CD4-positive, CD25-positive, alpha-beta regulatory T cell (primary cell): ENCODE measurements around the gene PDIA6. TPM values are rescaled to one million over a fixed set of nuclear protein-coding genes. Genes with fewer than 3 reads are reported as not detected.

Experiments used
- ATAC-seq, 2 donors: fragments of 150-1000 bp; cut with Tn5 transposase; one replicate each; pipeline ENCODE4 v1.10.0; 2021; ENCODE audit warnings: low read depth in 2 of 2, moderate number of reproducible peaks in 2 of 2, moderate library complexity in 1 of 2
- DNase-seq, 3 donors: peaks; one replicate each; pipeline versions ENCODE4 v3.0.0 to v3.0.0-alpha.2; 2012 to 2022; ENCODE audit warnings: mixed read lengths in 1 of 3
- H3K27ac ChIP-seq: one replicate; pipeline ENCODE4 v1.7.0; 2013; ENCODE audit warnings: mild to moderate bottlenecking, low read length; ENCODE audit not compliant: insufficient read depth, poor library complexity, severe bottlenecking
- H3K27me3 ChIP-seq: one replicate; pipeline ENCODE4 v1.7.0; 2013; ENCODE audit warnings: low read length; ENCODE audit not compliant: control insufficient read depth, insufficient read depth
- H3K36me3 ChIP-seq: one replicate; pipeline ENCODE4 v1.7.0; 2013; ENCODE audit warnings: mild to moderate bottlenecking, low read length, moderate library complexity; ENCODE audit not compliant: control insufficient read depth, insufficient read depth
- H3K4me1 ChIP-seq: 2 replicates; pipeline ENCODE4 v1.7.0; 2013; ENCODE audit warnings: mild to moderate bottlenecking, low read length; ENCODE audit not compliant: insufficient read depth, control insufficient read depth, poor library complexity, severe bottlenecking
- H3K4me3 ChIP-seq: one replicate; pipeline ENCODE4 v1.7.0; 2013; ENCODE audit warnings: low read depth, mild to moderate bottlenecking, low read length, moderate library complexity
- H3K9me3 ChIP-seq, 2 experiments: 1 replicate in 1 of 2; 2 replicates in 1 of 2; pipeline ENCODE4 v1.7.0; 2013; ENCODE audit warnings: low read length in 2 of 2, mild to moderate bottlenecking in 1 of 2, moderate library complexity in 1 of 2; ENCODE audit not compliant: control insufficient read depth in 2 of 2
- H3K27ac Mint-ChIP-seq, 3 donors: one replicate each; pipeline ENCODE4 v1.8.0; 2020 to 2022; ENCODE audit warnings: mild to moderate bottlenecking in 3 of 3, mixed read lengths in 3 of 3, moderate library complexity in 2 of 3
- H3K27me3 Mint-ChIP-seq: one replicate; pipeline ENCODE4 v1.8.0; 2022; ENCODE audit warnings: mild to moderate bottlenecking, mixed read lengths
- H3K36me3 Mint-ChIP-seq: one replicate; pipeline ENCODE4 v1.8.0; 2020; ENCODE audit warnings: mixed read lengths
- H3K4me1 Mint-ChIP-seq, 4 donors: one replicate each; pipeline ENCODE4 v1.8.0; 2020 to 2022; ENCODE audit warnings: mixed read lengths in 4 of 4, mild to moderate bottlenecking in 1 of 4
- H3K4me3 Mint-ChIP-seq, 4 donors: one replicate each; pipeline ENCODE4 v1.8.0; 2020 to 2022; ENCODE audit warnings: mild to moderate bottlenecking in 4 of 4, mixed read lengths in 4 of 4, moderate library complexity in 3 of 4
- H3K9me3 Mint-ChIP-seq, 7 donors: one replicate each; pipeline ENCODE4 v1.8.0; 2020 to 2022; ENCODE audit warnings: mixed read lengths in 7 of 7, mild to moderate bottlenecking in 3 of 7, moderate library complexity in 2 of 7
- polyA plus RNA-seq, 4 donors: library from polyadenylated mRNA; unstranded; fragments of 300-500 nt; fragmentation: Illumina TruSeq; gene quantifications; one replicate each; pipeline ENCODE4 v1.2.3, GENCODE V29; 2021
- total RNA-seq: library from RNA; stranded (reverse); gene quantifications from one replicate; pipeline ENCODE4 v1.2.3, GENCODE V29; 2022

Gene PDIA6, protein sequence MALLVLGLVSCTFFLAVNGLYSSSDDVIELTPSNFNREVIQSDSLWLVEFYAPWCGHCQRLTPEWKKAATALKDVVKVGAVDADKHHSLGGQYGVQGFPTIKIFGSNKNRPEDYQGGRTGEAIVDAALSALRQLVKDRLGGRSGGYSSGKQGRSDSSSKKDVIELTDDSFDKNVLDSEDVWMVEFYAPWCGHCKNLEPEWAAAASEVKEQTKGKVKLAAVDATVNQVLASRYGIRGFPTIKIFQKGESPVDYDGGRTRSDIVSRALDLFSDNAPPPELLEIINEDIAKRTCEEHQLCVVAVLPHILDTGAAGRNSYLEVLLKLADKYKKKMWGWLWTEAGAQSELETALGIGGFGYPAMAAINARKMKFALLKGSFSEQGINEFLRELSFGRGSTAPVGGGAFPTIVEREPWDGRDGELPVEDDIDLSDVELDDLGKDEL
- 48.0 TPM for total RNA-seq
- polyA plus RNA-seq, result 100 to 1,000 TPM; 115 to 186 (median 136) TPM

GRCh38 chr2:10812362-10813162 is at the start of gene PDIA6:
TSS of gene PDIA6 (minus strand) at chr2:10812785. CDS start at chr2:10812696, 89 bp downstream.
- H3K4me3 Mint-ChIP-seq, result peak within 1 kb of the TSS; percentile 92 to 98 (median 94)

DNA sequence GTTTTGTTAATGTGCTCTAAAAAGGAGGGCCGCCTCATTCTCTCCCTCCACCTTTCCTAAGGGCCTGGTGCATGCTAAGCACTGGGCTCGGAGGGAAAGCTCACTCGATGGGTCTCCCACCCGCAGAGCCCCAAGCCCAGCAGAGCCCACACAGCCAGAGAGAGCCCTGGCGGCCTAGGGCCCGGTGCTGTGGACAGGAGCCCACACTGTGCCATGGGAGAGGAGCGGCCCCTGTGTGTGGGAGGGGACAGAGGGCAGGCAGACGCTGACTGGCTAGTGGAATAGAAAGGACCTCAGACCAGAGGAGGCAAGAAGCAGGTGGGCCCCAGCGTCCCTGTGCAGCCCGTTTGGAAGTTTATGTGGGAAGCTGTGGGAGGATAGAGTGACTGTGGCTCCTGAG is 49.7 kb upstream of the PDIA6 start:
- no peaks in the 10 kb centered on the region for H3K9me3 ChIP-seq
- ATAC-seq (no peak), DNase-seq (no peak)
- H3K27ac ChIP-seq, result no peak overlapping the region
- H3K27me3 ChIP-seq, result peaks cover 8% of the 10 kb centered on the region
- peaks cover 0 to 36% (median 19%) of the 10 kb centered on the region in 4 donors for H3K4me1 Mint-ChIP-seq
- no peaks in the 10 kb centered on the region for H3K36me3 ChIP-seq
- H3K36me3 Mint-ChIP-seq, result no peaks in the 10 kb centered on the region
- peaks cover 22% of the 10 kb centered on the region for H3K27me3 Mint-ChIP-seq
- no peak overlapping the region for H3K27ac Mint-ChIP-seq
- H3K4me3 ChIP-seq, result no peak overlapping the region
- H3K4me1 ChIP-seq, result peaks cover 12% of the 10 kb centered on the region
- no peaks in the 10 kb centered on the region for H3K9me3 Mint-ChIP-seq
- no peak overlapping the region for H3K4me3 Mint-ChIP-seq

More at GRCh38 chr2:10812362-10813162, at the start of gene PDIA6:
- peaks cover 43% of the 10 kb centered on the region for H3K4me1 ChIP-seq
- Mint-ChIP-seq H3K4me1 (peaks cover 27 to 50% (median 33%) of the 10 kb centered on the region in 4 donors), H3K36me3 (peaks cover 7% of the 10 kb centered on the region), H3K9me3 (no peaks in the 10 kb centered on the region), H3K27ac (peak within 1 kb of the TSS; percentile 86 to 94 (median 93)), H3K27me3 (peaks cover 11% of the 10 kb centered on the region)
- no peaks in the 10 kb centered on the region for H3K27me3 ChIP-seq
- peak within 1 kb of the TSS; percentile 80 for H3K27ac ChIP-seq
- DNase-seq (peak; percentile 91 to 95 (median 92)), ATAC-seq (peak; percentile 90 to 94)
- no peaks in the 10 kb centered on the region for H3K9me3 ChIP-seq
- H3K36me3 ChIP-seq, result no peaks in the 10 kb centered on the region
- H3K4me3 ChIP-seq, result peak within 1 kb of the TSS; percentile 88

DNA sequence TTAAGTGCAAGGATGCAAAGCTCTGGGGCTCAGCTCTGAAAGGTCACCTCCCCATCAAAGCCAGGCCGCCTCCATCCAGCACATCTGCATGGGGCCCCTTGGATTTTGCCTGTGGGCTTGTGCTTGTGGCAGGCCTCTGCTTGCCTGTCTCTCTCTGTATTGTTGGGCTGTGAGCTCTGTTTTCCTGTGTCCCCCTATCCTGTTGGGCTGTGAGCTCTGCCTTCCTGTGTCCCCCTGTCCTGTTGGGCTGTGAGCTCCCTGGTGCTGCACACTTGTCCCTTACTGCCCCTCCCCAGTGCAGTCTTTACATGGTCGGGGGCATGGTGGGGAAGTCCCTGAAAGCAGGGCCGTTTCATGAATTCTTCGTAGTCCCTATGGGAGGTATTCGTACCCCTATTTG is 49.2 kb upstream of the PDIA6 start:
- no peak for ATAC-seq
- no peak for DNase-seq
- Mint-ChIP-seq H3K27ac (no peak overlapping the region), H3K4me3 (no peak overlapping the region), H3K36me3 (no peaks in the 10 kb centered on the region), H3K27me3 (peaks cover 22% of the 10 kb centered on the region), H3K9me3 (no peaks in the 10 kb centered on the region), H3K4me1 (peaks cover 0 to 36% (median 19%) of the 10 kb centered on the region in 4 donors)
- Histone ChIP-seq H3K4me1 (peaks cover 12% of the 10 kb centered on the region), H3K9me3 (no peaks in the 10 kb centered on the region), H3K36me3 (no peaks in the 10 kb centered on the region), H3K27ac (no peak overlapping the region), H3K27me3 (peaks cover 8% of the 10 kb centered on the region), H3K4me3 (no peak overlapping the region)

GRCh38 chr2:10860814-10861325 is 48.3 kb upstream of the PDIA6 start:
- Mint-ChIP-seq H3K36me3 (no peaks in the 10 kb centered on the region), H3K4me1 (peaks cover 0 to 32% (median 17%) of the 10 kb centered on the region in 4 donors), H3K27ac (no peak overlapping the region), H3K9me3 (no peaks in the 10 kb centered on the region), H3K4me3 (no peak overlapping the region), H3K27me3 (peaks cover 26% of the 10 kb centered on the region)
- H3K4me3 ChIP-seq, result no peak overlapping the region
- no peaks in the 10 kb centered on the region for H3K9me3 ChIP-seq
- ATAC-seq (no peak), DNase-seq (no peak)
- peaks cover 12% of the 10 kb centered on the region for H3K4me1 ChIP-seq
- no peak overlapping the region for H3K27ac ChIP-seq
- no peaks in the 10 kb centered on the region for H3K36me3 ChIP-seq
- peaks cover under 1% of the 10 kb centered on the region for H3K27me3 ChIP-seq

- Mint-ChIP-seq H3K36me3 (no peaks in the 10 kb centered on the region), H3K27me3 (peaks cover 25% of the 10 kb centered on the region), H3K27ac (no peak overlapping the region), H3K4me1 (peaks cover 0 to 29% (median 14%) of the 10 kb centered on the region in 4 donors), H3K9me3 (no peaks in the 10 kb centered on the region), H3K4me3 (no peak overlapping the region)
- Histone ChIP-seq H3K4me3 (no peak overlapping the region), H3K27me3 (no peaks in the 10 kb centered on the region), H3K9me3 (no peaks in the 10 kb centered on the region), H3K4me1 (peaks cover 9% of the 10 kb centered on the region), H3K27ac (no peak overlapping the region), H3K36me3 (no peaks in the 10 kb centered on the region)
- DNase-seq (no peak), ATAC-seq (no peak)
These were observed 47.7 kb upstream of the PDIA6 start for GRCh38 chr2:10860081-10860813.

DNA sequence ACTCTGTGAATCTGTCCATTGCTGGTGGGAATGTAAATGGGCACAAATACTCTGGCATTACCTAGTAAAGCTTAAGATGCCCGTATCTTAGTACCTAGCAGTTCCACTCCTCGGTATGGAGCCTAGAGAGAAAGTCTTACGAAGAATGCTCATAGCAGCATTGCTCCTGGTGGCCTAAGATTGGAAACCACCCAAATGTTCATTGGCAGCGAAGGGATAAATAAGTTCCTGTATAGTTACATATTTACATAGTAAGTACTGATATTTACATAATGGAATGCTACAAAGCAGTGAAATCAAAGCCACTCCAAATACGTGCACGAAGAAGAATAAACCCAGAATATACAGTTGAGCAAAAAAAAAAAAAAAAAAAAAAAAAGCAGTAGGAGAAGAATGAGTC is 46.7 kb upstream of the PDIA6 start:
- H3K27me3 ChIP-seq, result peaks cover 2% of the 10 kb centered on the region
- DNase-seq (no peak), ATAC-seq (no peak)
- H3K36me3 ChIP-seq, result no peaks in the 10 kb centered on the region
- H3K4me1 Mint-ChIP-seq, result peaks cover 0 to 20% (median 8%) of the 10 kb centered on the region in 4 donors
- H3K27ac ChIP-seq, result no peak overlapping the region
- H3K27me3 Mint-ChIP-seq, result peaks cover 24% of the 10 kb centered on the region
- H3K4me1 ChIP-seq, result no peaks in the 10 kb centered on the region
- H3K9me3 ChIP-seq, result no peaks in the 10 kb centered on the region
- peak overlapping the region in 1 of 3 donors; percentile 16 for H3K27ac Mint-ChIP-seq
- H3K9me3 Mint-ChIP-seq, result no peaks in the 10 kb centered on the region
- H3K36me3 Mint-ChIP-seq, result no peaks in the 10 kb centered on the region
- no peak overlapping the region for H3K4me3 ChIP-seq
- H3K4me3 Mint-ChIP-seq, result no peak overlapping the region

- Mint-ChIP-seq H3K27ac (no peak overlapping the region), H3K4me3 (no peak overlapping the region), H3K27me3 (peaks cover 10% of the 10 kb centered on the region), H3K9me3 (peaks cover 0 to 2% (median 0%) of the 10 kb centered on the region in 7 donors), H3K4me1 (no peaks in the 10 kb centered on the region), H3K36me3 (no peaks in the 10 kb centered on the region)
- no peaks in the 10 kb centered on the region for H3K4me1 ChIP-seq
- no peak overlapping the region for H3K4me3 ChIP-seq
- no peaks in the 10 kb centered on the region for H3K27me3 ChIP-seq
- ATAC-seq (no peak), DNase-seq (no peak)
- H3K36me3 ChIP-seq, result no peaks in the 10 kb centered on the region
- no peak overlapping the region for H3K27ac ChIP-seq
- no peaks in the 10 kb centered on the region for H3K9me3 ChIP-seq
These were observed 36.0 kb upstream of the PDIA6 start for GRCh38 chr2:10848541-10848940.
